Pancreas (tissue), 10 donors: ENCODE results near the gene ZBTB4. TPM values are rescaled to one million over a fixed set of nuclear protein-coding genes. Genes with fewer than 3 reads are reported as not detected.
A peak's percentile ranks its signal among the peaks of the same experiment; 100 is the strongest.
"Not testable (repeated sequence)": the region's sequence is repeated elsewhere in the genome, so short reads cannot be mapped to it uniquely, and the experiment has no call there.

Experiments
- ATAC-seq, 4 donors: fragments of 200-7000 bp; cut with Tn5 transposase; one replicate each; pipeline versions ENCODE4 v1.8.0 to v1.9.1; 2020; ENCODE audit warnings: mild to moderate bottlenecking in 4 of 4, moderate library complexity in 4 of 4
- DNase-seq, 6 donors: peaks; one replicate each; pipeline ENCODE4 v3.0.0-alpha.2; 2020
- FAIRE-seq: peaks from 2 replicates; lab custom pipeline; 2012; peaks lifted over from hg19 to GRCh38; lab: Jason Lieb, UNC
- H3K27ac ChIP-seq, 4 donors: fragments of 200-600 bp; sonication (generic); 1 replicate in 3 of 4; 2 replicates in 1 of 4; pipeline versions ENCODE4 v1.5.0 to v1.8.0; 2020
- H3K27me3 ChIP-seq, 4 donors: fragments of 200-600 bp; one replicate each; pipeline ENCODE4 v1.8.0; 2021
- H3K36me3 ChIP-seq, 3 donors: fragments of 200-600 bp; sonication (generic) in 1 of 3; one replicate each; pipeline versions ENCODE4 v1.5.0 to v1.8.0; 2020 to 2021
- H3K4me1 ChIP-seq, 3 donors: fragments of 200-600 bp; one replicate each; pipeline ENCODE4 v1.8.0; 2021
- H3K4me3 ChIP-seq, 4 donors: fragments of 200-600 bp; sonication (generic) in 2 of 4; one replicate each; pipeline versions ENCODE4 v1.5.0 to v1.8.0; 2020 to 2021
- H3K9me3 ChIP-seq, 4 donors: fragments of 200-600 bp; one replicate each; pipeline ENCODE4 v1.8.0; 2021
- CTCF ChIP-seq, 4 donors: fragments of 200-600 bp; sonication (generic) in 3 of 4; IDR thresholded peaks; one replicate each; pipeline versions ENCODE4 v1.5.0 to v1.8.0; 2021; ENCODE audit warnings: antibody characterized with exemption in 4 of 4
- WGBS, 2 donors: extraction: QIAGEN DNeasy Blood & Tissue Kit; methylation state at CpG; one replicate each; pipeline ENCODE4 v1.1.7; 2013; 5-methylcytosine and 5-hydroxymethylcytosine counted together
- intact Hi-C, 3 donors: fragments of 100-400 bp; cut with DNase I; formaldehyde crosslinking; loops; one replicate each; pipeline versions ENCODE4 v1.11.1 to v1.14.2; 2022
- polyA plus RNA-seq, 2 donors: library from polyadenylated mRNA; stranded (reverse); fragments of 200-250 nt; gene quantifications; one replicate each; pipeline ENCODE4 v1.2.3, GENCODE V29; 2013
- total RNA-seq, 6 donors: library from RNA; stranded (reverse); fragmentation: NEBNext Ultra II Directional in 4 of 6; extraction: Animal tissue kit (Norgen Biotek cat#: 25700) in 4 of 6; gene quantifications; one replicate each; pipeline versions ENCODE4 v1.2.1 to v1.2.4, GENCODE V29; 2021 to 2023
- donor health status: healthy with polysubstance abuse.
- donor health status: DM: no; HTN: no; CAD: no; lungs with moderate emphysema.
- donor health status: DM: no; HTN: no; CAD: no.
- donor health status: control.
- donor health status: control.
- donor health status: Bipolar disorder and iron deficiency.
- donor health status: DM: yes; HTN: yes; CAD: no.
- donor health status: DM: no; HTN: no; CAD: no.
- donor health status: DM: no; HTN: no; CAD: no.
- donor health status: DM: yes; HTN: yes; CAD: no.

ZBTB4 gene
- total and polyA plus RNA-seq, 8 donors = 17.3 to 30.2 (median 21.0) TPM

GRCh38 chr17:7481275-7481674 lies 1.8 kb upstream of the ZBTB4 start, which contains the start of gene SLC35G6:
SLC35G6 (plus strand) TSS chr17:7481446; CDS start chr17:7481517, 71 bp downstream.
- H3K9me3 ChIP-seq, H3K4me3 ChIP-seq, DNase-seq, FAIRE-seq, intact Hi-C loops, H3K36me3 ChIP-seq, H3K27me3 ChIP-seq, ATAC-seq: not testable (repeated sequence)
- WGBS, 2 donors = 93 to 94% methylated on average over 4 of the region's 4 CpGs
- H3K4me1 ChIP-seq = peaks cover 5 to 19% (median 9%) of the 10 kb centered on the region in 3 donors
- peak within 1 kb of the TSS; percentile 98 to 99 (median 98) for H3K27ac ChIP-seq

- no peaks in the 10 kb centered on the region for H3K9me3 ChIP-seq
- H3K27me3 ChIP-seq = no peaks in the 10 kb centered on the region
- 5 to 7% methylated on average over 8 of the region's 8 CpGs for WGBS, 2 donors
- no peak for ATAC-seq
- intact Hi-C loops = no loop called here
- no peak for FAIRE-seq
- peak overlapping the region; percentile 98 to 99 (median 98) for H3K27ac ChIP-seq
- DNase-seq = no peak
- peaks cover 0 to 17% (median 16%) of the 10 kb centered on the region in 3 donors for H3K4me1 ChIP-seq
- no peak for TF ChIP-seq CTCF (IDR thresholded peaks at IDR 0.05)
- H3K36me3 ChIP-seq = no peaks in the 10 kb centered on the region
- peak overlapping the region; percentile 89 to 98 (median 98) for H3K4me3 ChIP-seq
Measured at GRCh38 chr17:7480089-7480384, 606 bp upstream of the ZBTB4 start.

GRCh38 chr17:7478276-7479212 lies 887 bp downstream of the ZBTB4 start:
- Histone ChIP-seq H3K4me1 (peaks cover 0 to 17% (median 16%) of the 10 kb centered on the region in 3 donors), H3K36me3 (no peaks in the 10 kb centered on the region), H3K9me3 (no peaks in the 10 kb centered on the region), H3K27ac (peak overlapping the region; percentile 98 to 99 (median 98)), H3K27me3 (no peaks in the 10 kb centered on the region), H3K4me3 (peak overlapping the region; percentile 89 to 98 (median 98))
- TF ChIP-seq CTCF (IDR thresholded peaks at IDR 0.05) = no peak
- DNase-seq (peak; percentile 64 to 84 (median 72)), FAIRE-seq (no peak), ATAC-seq (peak; percentile 37 to 54 (median 42))
- intact Hi-C loops = loop anchor here in 2 of 3 donors (5.0 kb wide), 1 partner anchor 36 kb away; no protein-coding TSS in a partner anchor
- 21 to 22% methylated on average over 40 of the region's 40 CpGs for WGBS, 2 donors

GRCh38 chr17:7477392-7478275 lies 1.8 kb downstream of the ZBTB4 start:
- Histone ChIP-seq H3K27ac (peak overlapping the region; percentile 98 to 99 (median 98)), H3K4me1 (peaks cover 0 to 17% (median 16%) of the 10 kb centered on the region in 3 donors), H3K27me3 (no peaks in the 10 kb centered on the region), H3K36me3 (no peaks in the 10 kb centered on the region), H3K9me3 (no peaks in the 10 kb centered on the region), H3K4me3 (peak overlapping the region in 3 of 4 donors; percentile 97 to 98 (median 98))
- ATAC-seq (peak; percentile 12 to 40 (median 33)), FAIRE-seq (no peak), DNase-seq (peak in 2 of 6 donors; percentile 60 to 67)
- intact Hi-C loops = loop anchor here in 2 of 3 donors (5.0 kb wide), 1 partner anchor 35 kb away; no protein-coding TSS in a partner anchor
- no peak for TF ChIP-seq CTCF (IDR thresholded peaks at IDR 0.05)
- 27 to 32% methylated on average over 26 of the region's 26 CpGs for WGBS, 2 donors

- DNase-seq (no peak), ATAC-seq (no peak), FAIRE-seq (no peak)
- Histone ChIP-seq H3K4me3 (peak overlapping the region in 1 of 4 donors; percentile 97), H3K4me1 (peaks cover 0 to 17% (median 16%) of the 10 kb centered on the region in 3 donors), H3K27me3 (no peaks in the 10 kb centered on the region), H3K27ac (peak overlapping the region in 2 of 4 donors; percentile 14 to 99), H3K9me3 (no peaks in the 10 kb centered on the region), H3K36me3 (no peaks in the 10 kb centered on the region)
- intact Hi-C loops = loop anchor here in 2 of 3 donors (5.0 kb wide), 1 partner anchor 35 kb away; no protein-coding TSS in a partner anchor
- TF ChIP-seq CTCF (IDR thresholded peaks at IDR 0.05) = no peak
- WGBS, 2 donors = 83 to 91% methylated on average over 5 of the region's 5 CpGs
Measured at GRCh38 chr17:7476951-7477350, 2.5 kb downstream of the ZBTB4 start.
